ENCODE data around the gene KLHL7. TPM values are rescaled to one million over a fixed set of nuclear protein-coding genes. Genes with fewer than 3 reads are reported as not detected.
A peak's percentile ranks its signal among the peaks of the same experiment; 100 is the strongest.

Gene KLHL7
- total and polyA plus RNA-seq, 9 of the 15 experiments (the other 6 are each of a cell fraction or from before 2014, with no cell fraction given) = 4.2 to 63.1 (median 32.3) TPM

DNA sequence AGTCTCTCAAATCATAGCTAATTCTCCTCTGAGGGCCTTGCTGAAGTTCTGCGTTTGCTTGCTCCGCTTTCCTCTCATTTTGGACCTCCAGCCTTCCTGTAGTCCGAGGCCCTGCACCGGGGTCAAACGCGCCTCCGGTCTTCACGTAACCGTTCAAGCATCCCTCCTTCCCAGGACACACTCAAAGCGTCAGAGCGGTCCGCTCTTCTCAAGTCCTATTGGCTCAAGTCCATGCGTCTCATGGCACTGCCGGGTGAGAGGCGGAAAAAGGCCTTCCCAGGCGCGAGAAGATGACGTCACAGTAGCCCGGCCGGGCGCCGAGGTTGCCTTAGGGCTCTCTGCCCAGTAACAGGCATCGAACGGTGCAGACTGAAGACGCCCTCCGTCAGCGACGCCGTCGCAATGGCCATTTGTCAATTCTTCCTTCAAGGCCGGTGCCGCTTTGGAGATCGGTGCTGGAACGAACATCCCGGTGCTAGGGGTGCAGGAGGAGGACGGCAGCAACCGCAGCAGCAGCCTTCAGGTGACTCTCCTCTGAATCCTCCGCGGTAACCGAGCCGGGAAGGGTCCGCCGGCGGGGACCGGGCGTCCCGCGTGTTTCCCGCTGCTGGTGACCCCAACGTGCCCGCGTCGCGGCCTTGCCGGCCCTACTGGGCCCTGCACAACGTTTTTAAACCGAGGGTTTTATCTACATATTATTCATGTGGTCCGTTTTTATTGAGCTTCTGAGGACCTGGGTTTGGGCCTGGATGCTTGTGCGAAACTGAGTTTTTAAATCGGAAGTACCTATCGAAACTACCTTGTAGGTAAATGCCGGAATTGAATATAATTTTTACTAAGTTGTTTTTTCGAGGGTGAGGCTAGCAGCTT lies 76.3 kb downstream of the KLHL7 start, which contains the start of gene NUP42 (continued):
- TF ChIP-seq CTBP1 (IDR thresholded peaks at IDR 0.05; ENCODE audit: borderline replicate concordance) = peak; percentile 94
- no peak for TF ChIP-seq TEAD2 (tag; IDR thresholded peaks at IDR 0.05)
- peak; percentile 92 for TF ChIP-seq PHF20 (IDR thresholded peaks at IDR 0.05; ENCODE audit: partially characterized antibody)
- no peak for TF ChIP-seq ETV6 (IDR thresholded peaks at IDR 0.05; ENCODE audit: borderline replicate concordance in 1 of 2, low read depth in 2 of 2, low read length in 1 of 2)
- TF ChIP-seq ETV6 (CRISPR knock-in tag; IDR thresholded peaks at IDR 0.05; ENCODE audit: borderline replicate concordance) = no peak
- TF ChIP-seq ZFX (CRISPR knock-in tag; IDR thresholded peaks at IDR 0.05) = peak; percentile 98
- peak; percentile 71 for TF ChIP-seq ETV5 (CRISPR knock-in tag; IDR thresholded peaks at IDR 0.05; ENCODE audit: low read depth)
- no peak for TF ChIP-seq THRAP3 (IDR thresholded peaks at IDR 0.05; ENCODE audit: borderline replicate concordance)
- TF ChIP-seq HOMEZ (CRISPR knock-in tag; IDR thresholded peaks at IDR 0.05) = no peak
- TF ChIP-seq TCF7L2 (IDR thresholded peaks at IDR 0.05; ENCODE audit: low read depth, low read length) = no peak
- no peak for TF ChIP-seq KAT8 (IDR thresholded peaks at IDR 0.05; ENCODE audit: low read depth)
- TF ChIP-seq SRSF1 (IDR thresholded peaks at IDR 0.05; ENCODE audit: low read depth, low read length) = no peak
- TF ChIP-seq RUNX1 (IDR thresholded peaks at IDR 0.05; ENCODE audit: low read depth) = no peak
- TF ChIP-seq PTBP1 (IDR thresholded peaks at IDR 0.05; ENCODE audit: low read depth, low read length) = no peak
- no peak for TF ChIP-seq ARID2 (IDR thresholded peaks at IDR 0.05)
- peak; percentile 8; the same call in 1 of the 2 replicates for TF ChIP-seq E2F3 (CRISPR knock-in tag; IDR thresholded peaks at IDR 0.05)
- TF ChIP-seq CREB3 (tag; conservative IDR thresholded peaks at IDR 0.05; ENCODE audit: low read depth) = no peak
- no peak for TF ChIP-seq STAT6 (CRISPR knock-in tag; IDR thresholded peaks at IDR 0.05)
- TF ChIP-seq SUPT5H (IDR thresholded peaks at IDR 0.05) = peak; percentile 87

All from K562 (cell line).